PC-9 (cell line): ENCODE measurements around the gene C1orf56.

Experiments used
- EZH2 ChIP-seq: fragments of 200-600 bp; sonication (generic); IDR thresholded peaks from 2 replicates; pipeline ENCODE4 v1.8.0; 2017; ENCODE audit warnings: antibody characterized with exemption, low read depth
- TF ChIP-seq, protein P1 (sequence below): fragments of 200-600 bp; sonication (generic); conservative IDR thresholded peaks from 2 replicates; pipeline ENCODE4 v1.6.1; 2017; ENCODE audit warnings: mixed run types, antibody characterized with exemption, mild to moderate bottlenecking, moderate library complexity

DNA sequence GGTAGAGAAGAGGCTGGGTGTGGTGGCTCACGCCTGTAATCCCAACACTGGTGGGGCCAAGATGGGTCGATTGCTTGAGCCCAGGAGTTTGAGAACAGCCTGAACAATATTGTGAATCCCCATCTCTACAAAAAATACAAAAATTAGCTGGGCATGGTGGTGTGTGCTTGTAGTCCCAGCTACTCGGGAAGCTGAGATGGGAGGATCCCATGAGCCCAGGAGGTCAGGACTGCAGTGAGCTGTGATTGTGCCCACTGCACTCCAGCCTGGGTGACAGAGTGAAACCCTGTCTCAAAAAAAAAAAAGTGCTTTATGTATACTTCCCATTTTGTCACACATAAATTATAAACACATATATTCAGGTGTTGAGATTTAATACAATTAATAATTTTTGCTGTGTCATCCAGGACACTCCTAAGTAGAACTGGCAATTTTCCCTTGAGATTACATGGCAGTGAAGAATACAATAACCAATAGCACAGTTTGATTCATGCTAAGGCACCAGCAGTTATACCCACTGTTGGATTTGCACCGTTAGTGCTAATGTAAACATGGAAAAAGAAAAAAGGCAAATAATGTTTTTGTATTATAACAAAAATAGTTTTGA, 38.5 kb downstream of the C1orf56 start:
- TF ChIP-seq, protein P1, sequence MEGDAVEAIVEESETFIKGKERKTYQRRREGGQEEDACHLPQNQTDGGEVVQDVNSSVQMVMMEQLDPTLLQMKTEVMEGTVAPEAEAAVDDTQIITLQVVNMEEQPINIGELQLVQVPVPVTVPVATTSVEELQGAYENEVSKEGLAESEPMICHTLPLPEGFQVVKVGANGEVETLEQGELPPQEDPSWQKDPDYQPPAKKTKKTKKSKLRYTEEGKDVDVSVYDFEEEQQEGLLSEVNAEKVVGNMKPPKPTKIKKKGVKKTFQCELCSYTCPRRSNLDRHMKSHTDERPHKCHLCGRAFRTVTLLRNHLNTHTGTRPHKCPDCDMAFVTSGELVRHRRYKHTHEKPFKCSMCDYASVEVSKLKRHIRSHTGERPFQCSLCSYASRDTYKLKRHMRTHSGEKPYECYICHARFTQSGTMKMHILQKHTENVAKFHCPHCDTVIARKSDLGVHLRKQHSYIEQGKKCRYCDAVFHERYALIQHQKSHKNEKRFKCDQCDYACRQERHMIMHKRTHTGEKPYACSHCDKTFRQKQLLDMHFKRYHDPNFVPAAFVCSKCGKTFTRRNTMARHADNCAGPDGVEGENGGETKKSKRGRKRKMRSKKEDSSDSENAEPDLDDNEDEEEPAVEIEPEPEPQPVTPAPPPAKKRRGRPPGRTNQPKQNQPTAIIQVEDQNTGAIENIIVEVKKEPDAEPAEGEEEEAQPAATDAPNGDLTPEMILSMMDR: no peak
- no peak for TF ChIP-seq EZH2
